Skin of body (tissue), 2 donors: ENCODE results near the gene SLC38A5. TPM values are rescaled to one million over a fixed set of nuclear protein-coding genes. Genes with fewer than 3 reads are reported as not detected.
A peak's percentile ranks its signal among the peaks of the same experiment; 100 is the strongest.
"Not testable (repeated sequence)": the region's sequence is repeated elsewhere in the genome, so short reads cannot be mapped to it uniquely, and the experiment has no call there.

Experiments
- DNase-seq: peaks from one replicate; lab custom pipeline; 2025; lab: John Stamatoyannopoulos, UW
- total RNA-seq: library from RNA; depleted of rRNA; stranded (reverse); fragments of >200 nt; gene quantifications from one replicate; pipeline ENCODE4 v1.2.3, GENCODE V29; 2014

SLC38A5 gene
- total RNA-seq, 1 donor from 2014 or later = 5.9 TPM

- no peak for DNase-seq
Observed at GRCh38 chrX:48468693-48469691, 1.1 kb downstream of the SLC38A5 start.

- DNase-seq = no peak
Observed at GRCh38 chrX:48468247-48468671, 1.8 kb downstream of the SLC38A5 start.

GRCh38 chrX:48467281-48467761 lies 2.7 kb downstream of the SLC38A5 start:
- no peak for DNase-seq

GRCh38 chrX:48466696-48467095 lies 3.4 kb downstream of the SLC38A5 start:
- no peak for DNase-seq

- peak; percentile 1 for DNase-seq
Observed at GRCh38 chrX:48465336-48465933, 4.6 kb downstream of the SLC38A5 start.

- no peak for DNase-seq
Observed at GRCh38 chrX:48461830-48462229, 8.2 kb downstream of the SLC38A5 start.

GRCh38 chrX:48460606-48461005 lies 9.5 kb downstream of the SLC38A5 start:
- DNase-seq = no peak

- no peak for DNase-seq
Observed at GRCh38 chrX:48460031-48460430, 10.0 kb downstream of the SLC38A5 start.

- no peak for DNase-seq
Observed at GRCh38 chrX:48459483-48459882, 10.6 kb downstream of the SLC38A5 start.

GRCh38 chrX:48458711-48459110 lies 11.3 kb downstream of the SLC38A5 start:
- DNase-seq = no peak

- DNase-seq = no peak
Observed at GRCh38 chrX:48456628-48457331, 13.3 kb downstream of the SLC38A5 start.

GRCh38 chrX:48451708-48452107 lies 18.4 kb downstream of the SLC38A5 start:
- no peak for DNase-seq

GRCh38 chrX:48450076-48450475 lies 20.0 kb downstream of the SLC38A5 start:
- DNase-seq = no peak

- not testable (repeated sequence) for DNase-seq
Observed at GRCh38 chrX:48447201-48447600, 22.9 kb downstream of the SLC38A5 start.

GRCh38 chrX:48433713-48434112 lies 36.3 kb downstream of the SLC38A5 start:
- DNase-seq = not testable (repeated sequence)

GRCh38 chrX:48430166-48430565 lies 39.9 kb downstream of the SLC38A5 start:
- not testable (repeated sequence) for DNase-seq

GRCh38 chrX:48429606-48430005 lies 40.5 kb downstream of the SLC38A5 start:
- DNase-seq = not testable (repeated sequence)

GRCh38 chrX:48427027-48427716 lies 42.9 kb downstream of the SLC38A5 start:
- not testable (repeated sequence) for DNase-seq

GRCh38 chrX:48411860-48412259 lies 58.2 kb downstream of the SLC38A5 start, which contains the start of gene SSX4B:
SSX4B (minus strand) TSS chrX:48411960; CDS start chrX:48411372, 588 bp downstream.
- not testable (repeated sequence) for DNase-seq
